ENCODE results near the gene RHBG. TPM values are rescaled to one million over a fixed set of nuclear protein-coding genes. Genes with fewer than 3 reads are reported as not detected.
A peak's percentile ranks its signal among the peaks of the same experiment; 100 is the strongest.

The RHBG gene
- total RNA-seq, 4 donors from 2014 or later = not detected

GRCh38 chr1:156337052-156337887 is 31.7 kb upstream of the RHBG start:
- Histone ChIP-seq H3K36me3 (peaks cover 22 to 26% of the 10 kb centered on the region in 2 donors), H3K9me3 (no peaks in the 10 kb centered on the region), H3K4me3 (replicated peaks in 1 of 3) (peak overlapping the region; percentile 41 to 76 (median 50)), H3K4me1 (peaks cover 10 to 13% of the 10 kb centered on the region in 2 donors), H3K27me3 (no peaks in the 10 kb centered on the region), H3K27ac (peak overlapping the region in 2 of 3 donors; percentile 72 to 77)
- WGBS, 2 donors = 35 to 42% methylated on average over 34 of the region's 34 CpGs
- DNase-seq = no peak
- intact Hi-C loops (cut with DNase I) = no loop called here
- no peak for TF ChIP-seq POLR2A (IDR thresholded peaks at IDR 0.05)
- TF ChIP-seq, protein P1, sequence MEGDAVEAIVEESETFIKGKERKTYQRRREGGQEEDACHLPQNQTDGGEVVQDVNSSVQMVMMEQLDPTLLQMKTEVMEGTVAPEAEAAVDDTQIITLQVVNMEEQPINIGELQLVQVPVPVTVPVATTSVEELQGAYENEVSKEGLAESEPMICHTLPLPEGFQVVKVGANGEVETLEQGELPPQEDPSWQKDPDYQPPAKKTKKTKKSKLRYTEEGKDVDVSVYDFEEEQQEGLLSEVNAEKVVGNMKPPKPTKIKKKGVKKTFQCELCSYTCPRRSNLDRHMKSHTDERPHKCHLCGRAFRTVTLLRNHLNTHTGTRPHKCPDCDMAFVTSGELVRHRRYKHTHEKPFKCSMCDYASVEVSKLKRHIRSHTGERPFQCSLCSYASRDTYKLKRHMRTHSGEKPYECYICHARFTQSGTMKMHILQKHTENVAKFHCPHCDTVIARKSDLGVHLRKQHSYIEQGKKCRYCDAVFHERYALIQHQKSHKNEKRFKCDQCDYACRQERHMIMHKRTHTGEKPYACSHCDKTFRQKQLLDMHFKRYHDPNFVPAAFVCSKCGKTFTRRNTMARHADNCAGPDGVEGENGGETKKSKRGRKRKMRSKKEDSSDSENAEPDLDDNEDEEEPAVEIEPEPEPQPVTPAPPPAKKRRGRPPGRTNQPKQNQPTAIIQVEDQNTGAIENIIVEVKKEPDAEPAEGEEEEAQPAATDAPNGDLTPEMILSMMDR (IDR thresholded peaks at IDR 0.05) = no peak

- Histone ChIP-seq H3K9me3 (no peaks in the 10 kb centered on the region), H3K27ac (peak overlapping the region in 2 of 3 donors; percentile 72 to 77), H3K4me3 (replicated peaks in 1 of 3) (peak overlapping the region; percentile 41 to 76 (median 50)), H3K36me3 (peaks cover 18 to 20% of the 10 kb centered on the region in 2 donors), H3K27me3 (no peaks in the 10 kb centered on the region), H3K4me1 (peaks cover 10 to 13% of the 10 kb centered on the region in 2 donors)
- TF ChIP-seq, protein P1 (IDR thresholded peaks at IDR 0.05) = no peak
- TF ChIP-seq POLR2A (IDR thresholded peaks at IDR 0.05) = no peak
- 0% methylated on average over 14 of the region's 14 CpGs for WGBS, 2 donors
- intact Hi-C loops (cut with DNase I) = no loop called here
- DNase-seq = no peak
These were observed 31.2 kb upstream of the RHBG start for GRCh38 chr1:156337888-156338179.

- Histone ChIP-seq H3K9me3 (no peaks in the 10 kb centered on the region), H3K27ac (peak within 1 kb of the TSS in 2 of 3 donors; percentile 75 to 77), H3K36me3 (peaks cover 14 to 17% of the 10 kb centered on the region in 2 donors), H3K4me1 (peaks cover 10 to 13% of the 10 kb centered on the region in 2 donors), H3K4me3 (replicated peaks in 1 of 3) (peak within 1 kb of the TSS; percentile 50 to 76 (median 56)), H3K27me3 (no peaks in the 10 kb centered on the region)
- intact Hi-C loops (cut with DNase I) = no loop called here
- peak; percentile 99 for DNase-seq
- 0 to 1% methylated on average over 13 to 22 of the region's 47 CpGs for WGBS, 2 donors
- TF ChIP-seq, protein P1 (IDR thresholded peaks at IDR 0.05) = no peak
- TF ChIP-seq POLR2A (IDR thresholded peaks at IDR 0.05) = peak in 1 of 2 donors; percentile 76
These were observed 30.6 kb upstream of the RHBG start, which contains the start of the genes CCT3 and TSACC for GRCh38 chr1:156338180-156338976. Gene CCT3, minus strand, starts transcription at chr1:156338292. Its CDS starts 108 bp downstream, at chr1:156338184. Gene TSACC, plus strand, starts transcription at chr1:156338526. Its CDS starts 1,232 bp downstream, at chr1:156339758.

DNA sequence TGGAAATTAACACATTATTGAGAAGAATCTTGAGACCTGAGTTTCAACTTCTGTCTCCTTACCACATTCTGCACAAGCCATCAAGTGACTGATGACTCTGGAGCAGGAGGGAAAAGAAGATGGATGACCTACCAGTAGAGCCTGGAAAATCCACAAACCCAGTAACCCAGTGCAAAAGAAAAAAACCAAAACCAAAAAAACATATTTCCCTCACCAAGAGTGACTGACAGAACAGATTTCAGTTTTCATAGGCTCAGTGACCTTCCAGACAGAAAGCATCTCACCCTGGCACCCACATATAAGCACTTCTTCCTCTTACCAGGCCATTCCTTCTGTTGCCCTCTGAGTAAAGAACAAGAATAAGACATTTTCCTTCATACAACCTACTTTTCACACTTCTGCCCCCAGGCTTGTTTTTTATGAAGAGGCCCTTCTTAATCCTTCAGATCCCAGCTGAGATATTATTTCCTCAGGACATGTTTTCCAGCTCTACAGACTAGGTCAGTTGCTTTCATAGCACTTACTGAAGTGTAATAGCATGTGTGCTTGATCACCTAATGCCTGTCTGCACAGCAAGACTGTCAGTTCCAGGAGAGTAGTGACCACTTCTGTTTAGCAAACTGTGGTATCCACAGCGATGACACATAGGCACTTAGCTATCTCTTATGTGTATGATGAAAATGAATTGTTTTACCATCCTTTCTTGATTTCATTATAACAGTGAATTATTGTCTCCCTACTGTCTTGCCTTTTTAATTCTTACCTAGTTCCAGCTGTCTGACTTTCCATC is 26.6 kb upstream of the RHBG start:
- H3K36me3 ChIP-seq = no peaks in the 10 kb centered on the region
- no peak overlapping the region for H3K4me3 ChIP-seq (replicated peaks in 1 of 3)
- no peaks in the 10 kb centered on the region for H3K4me1 ChIP-seq
- TF ChIP-seq, protein P1 (IDR thresholded peaks at IDR 0.05) = no peak
- TF ChIP-seq POLR2A (IDR thresholded peaks at IDR 0.05) = no peak
- H3K9me3 ChIP-seq = no peaks in the 10 kb centered on the region
- 36 to 53% methylated on average over 1 of the region's 1 CpG for WGBS, 2 donors
- H3K27me3 ChIP-seq = no peaks in the 10 kb centered on the region
- no peak overlapping the region for H3K27ac ChIP-seq
- no peak for DNase-seq
- intact Hi-C loops (cut with DNase I) = no loop called here
